ENCODE measurements around the gene P2RX2.

- TF ChIP-seq CTCF (conservative IDR thresholded peaks at IDR 0.05; ENCODE audit: low read depth in 2 of 2) (no peak), EZH2 (IDR thresholded peaks at IDR 0.05; ENCODE audit: low read depth, unreplicated experiment) (no peak), REST (IDR thresholded peaks at IDR 0.05; ENCODE audit: unreplicated experiment) (no peak), POLR2AphosphoS5 (IDR thresholded peaks at IDR 0.05; ENCODE audit: low read depth) (no peak)
Observed at GRCh38 chr12:132593938-132594358, 24.6 kb upstream of the P2RX2 start.
